Nephron progenitor cell (in vitro differentiated cells): ENCODE data around the gene TMC1.
"Not testable (repeated sequence)": the region's sequence is repeated elsewhere in the genome, so short reads cannot be mapped to it uniquely, and the experiment has no call there.

Experiments used
- DNase-seq: peaks from one replicate; pipeline ENCODE4 v3.0.0; 2021
- H3K27ac Mint-ChIP-seq: 2 replicates; pipeline ENCODE4 v1.8.0; 2021; ENCODE audit warnings: mild to moderate bottlenecking, moderate library complexity, mixed read lengths
- H3K27me3 Mint-ChIP-seq: 2 replicates; pipeline ENCODE4 v1.8.0; 2021; ENCODE audit warnings: mild to moderate bottlenecking, low read depth, mixed read lengths; ENCODE audit not compliant: poor library complexity
- H3K36me3 Mint-ChIP-seq: 2 replicates; pipeline ENCODE4 v1.8.0; 2021; ENCODE audit warnings: low read depth, mixed read lengths
- H3K4me1 Mint-ChIP-seq: 2 replicates; pipeline ENCODE4 v1.8.0; 2021; ENCODE audit warnings: mixed read lengths
- H3K4me3 Mint-ChIP-seq: 2 replicates; pipeline ENCODE4 v1.8.0; 2021; ENCODE audit warnings: mild to moderate bottlenecking, moderate library complexity, mixed read lengths
- H3K9me3 Mint-ChIP-seq: 2 replicates; pipeline ENCODE4 v1.8.0; 2021; ENCODE audit warnings: mild to moderate bottlenecking, moderate library complexity, mixed read lengths
- TF ChIP-seq, protein P1 (sequence below): fragments of 200-600 bp; sonication (generic); IDR thresholded peaks from 2 replicates; pipeline ENCODE4 v1.5.0; 2021; ENCODE audit warnings: antibody characterized with exemption

TMC1 gene

DNA sequence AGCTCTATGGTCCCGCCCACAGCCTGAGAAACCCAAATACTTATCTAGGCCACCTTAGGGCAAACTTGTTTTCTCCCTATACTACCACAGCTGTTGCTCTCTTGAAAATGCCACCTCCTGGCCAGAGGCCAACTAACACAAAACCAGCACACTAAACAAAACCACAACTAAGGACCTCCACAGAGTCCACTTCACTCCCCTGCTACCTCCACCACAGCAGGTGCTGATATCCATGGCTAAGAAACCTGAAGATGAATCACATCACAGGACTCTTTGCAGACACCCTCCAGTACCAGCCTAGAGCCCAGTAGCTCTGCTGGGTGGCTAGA is 323.0 kb downstream of the TMC1 start:
- no peak overlapping the region for H3K4me3 Mint-ChIP-seq
- H3K4me1 Mint-ChIP-seq: no peaks in the 10 kb centered on the region
- TF ChIP-seq, protein P1, sequence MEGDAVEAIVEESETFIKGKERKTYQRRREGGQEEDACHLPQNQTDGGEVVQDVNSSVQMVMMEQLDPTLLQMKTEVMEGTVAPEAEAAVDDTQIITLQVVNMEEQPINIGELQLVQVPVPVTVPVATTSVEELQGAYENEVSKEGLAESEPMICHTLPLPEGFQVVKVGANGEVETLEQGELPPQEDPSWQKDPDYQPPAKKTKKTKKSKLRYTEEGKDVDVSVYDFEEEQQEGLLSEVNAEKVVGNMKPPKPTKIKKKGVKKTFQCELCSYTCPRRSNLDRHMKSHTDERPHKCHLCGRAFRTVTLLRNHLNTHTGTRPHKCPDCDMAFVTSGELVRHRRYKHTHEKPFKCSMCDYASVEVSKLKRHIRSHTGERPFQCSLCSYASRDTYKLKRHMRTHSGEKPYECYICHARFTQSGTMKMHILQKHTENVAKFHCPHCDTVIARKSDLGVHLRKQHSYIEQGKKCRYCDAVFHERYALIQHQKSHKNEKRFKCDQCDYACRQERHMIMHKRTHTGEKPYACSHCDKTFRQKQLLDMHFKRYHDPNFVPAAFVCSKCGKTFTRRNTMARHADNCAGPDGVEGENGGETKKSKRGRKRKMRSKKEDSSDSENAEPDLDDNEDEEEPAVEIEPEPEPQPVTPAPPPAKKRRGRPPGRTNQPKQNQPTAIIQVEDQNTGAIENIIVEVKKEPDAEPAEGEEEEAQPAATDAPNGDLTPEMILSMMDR: no peak
- H3K36me3 Mint-ChIP-seq: no peaks in the 10 kb centered on the region
- peaks cover 65% of the 10 kb centered on the region for H3K9me3 Mint-ChIP-seq
- H3K27ac Mint-ChIP-seq: no peak overlapping the region
- no peak for DNase-seq
- no peaks in the 10 kb centered on the region for H3K27me3 Mint-ChIP-seq

DNA sequence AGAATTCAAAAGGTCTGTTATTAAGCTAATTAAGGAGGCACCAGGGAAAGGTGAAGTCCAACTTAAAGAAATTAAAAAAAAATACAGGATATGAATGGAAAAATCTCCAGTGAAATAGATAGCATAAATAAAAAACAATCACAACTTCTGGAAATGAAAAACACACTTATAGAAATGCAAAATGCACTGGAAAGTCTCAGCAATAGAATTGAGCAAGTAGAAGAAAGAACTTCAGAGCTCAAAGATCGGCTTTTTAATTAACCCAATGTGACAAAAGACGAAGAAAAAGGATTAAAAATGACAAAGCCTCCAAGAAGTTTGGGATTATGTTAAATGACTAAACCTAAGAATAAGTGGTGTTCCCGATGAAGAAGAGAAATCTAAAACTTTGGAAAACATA is 323.6 kb downstream of the TMC1 start:
- peaks cover 72% of the 10 kb centered on the region for H3K9me3 Mint-ChIP-seq
- H3K4me3 Mint-ChIP-seq, H3K27me3 Mint-ChIP-seq, H3K36me3 Mint-ChIP-seq, DNase-seq, H3K4me1 Mint-ChIP-seq, H3K27ac Mint-ChIP-seq: not testable (repeated sequence)

DNA sequence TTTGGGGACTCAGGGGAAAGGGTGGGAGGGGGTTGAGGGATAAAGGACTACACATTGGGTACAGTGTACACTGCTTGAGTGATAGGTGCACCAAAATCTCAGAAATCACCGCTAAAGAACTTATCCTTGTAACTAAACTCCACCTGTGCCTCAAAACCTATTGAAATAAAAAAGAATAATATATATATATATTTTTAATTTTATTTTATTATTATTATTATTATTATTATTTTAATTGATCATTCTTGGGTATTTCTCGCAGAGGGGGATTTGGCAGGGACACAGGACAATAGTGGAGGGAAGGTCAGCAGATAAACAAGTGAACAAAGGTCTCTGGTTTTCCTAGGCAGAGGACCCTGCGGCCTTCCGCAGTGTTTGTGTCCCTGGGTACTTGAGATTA is 328.8 kb downstream of the TMC1 start:
- not testable (repeated sequence) for H3K27ac Mint-ChIP-seq, H3K36me3 Mint-ChIP-seq, DNase-seq, H3K4me1 Mint-ChIP-seq, H3K27me3 Mint-ChIP-seq, H3K4me3 Mint-ChIP-seq
- peaks cover 63% of the 10 kb centered on the region for H3K9me3 Mint-ChIP-seq

DNA sequence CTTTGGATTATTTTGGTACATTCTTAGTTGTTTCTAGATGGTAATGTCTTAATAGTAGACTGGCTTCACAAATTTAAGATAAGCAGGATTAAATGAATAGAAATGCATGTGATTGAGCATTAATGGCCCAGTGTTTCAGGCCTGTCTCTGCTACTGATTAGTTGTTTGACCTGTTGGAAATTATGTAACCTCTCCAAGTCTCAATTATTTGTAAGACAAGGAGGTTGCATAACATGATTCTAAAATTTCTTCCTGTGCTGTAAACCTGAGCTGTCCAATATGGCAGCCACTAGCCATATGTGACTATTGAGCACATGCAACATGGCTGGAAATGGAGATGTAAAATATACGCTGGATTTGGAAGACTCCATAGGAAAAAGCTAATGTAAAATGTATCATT is 333.9 kb downstream of the TMC1 start:
- H3K4me3 Mint-ChIP-seq: no peak overlapping the region
- H3K27ac Mint-ChIP-seq: no peak overlapping the region
- peaks cover 31% of the 10 kb centered on the region for H3K4me1 Mint-ChIP-seq
- TF ChIP-seq, protein P1: no peak
- peaks cover 14% of the 10 kb centered on the region for H3K9me3 Mint-ChIP-seq
- peaks cover 4% of the 10 kb centered on the region for H3K36me3 Mint-ChIP-seq
- no peaks in the 10 kb centered on the region for H3K27me3 Mint-ChIP-seq
- DNase-seq: no peak

DNA sequence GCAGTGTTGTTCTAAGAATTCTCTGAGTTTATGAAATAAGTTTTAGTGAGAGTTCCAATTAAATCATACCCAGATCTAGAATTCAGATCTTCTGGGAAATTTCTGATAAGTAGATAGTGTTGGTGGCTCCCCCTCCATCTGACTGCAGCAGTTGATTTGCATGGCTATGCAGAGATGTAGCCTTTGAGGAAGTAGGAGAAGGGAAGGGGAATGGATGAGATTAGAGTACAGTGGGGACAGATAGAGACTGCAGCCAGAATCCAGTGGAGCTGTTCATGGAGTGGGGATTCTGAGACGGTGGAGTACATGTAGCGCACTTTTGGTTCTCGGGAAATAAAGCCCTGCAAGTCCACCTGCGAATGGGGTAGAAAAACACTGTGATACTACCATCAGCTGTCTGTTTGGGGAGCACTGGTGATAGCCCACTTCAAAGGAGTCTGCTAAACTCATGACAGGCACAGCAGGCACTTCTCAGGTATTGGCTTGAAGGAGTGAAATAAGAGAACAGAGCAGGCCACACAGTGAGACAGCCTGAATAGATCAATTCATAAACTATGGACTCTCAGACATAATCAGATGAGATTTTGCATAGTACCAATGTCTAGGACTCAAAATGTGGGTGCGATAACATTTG is 334.6 kb downstream of the TMC1 start:
- H3K4me3 Mint-ChIP-seq: no peak overlapping the region
- peaks cover 31% of the 10 kb centered on the region for H3K4me1 Mint-ChIP-seq
- DNase-seq: no peak
- TF ChIP-seq, protein P1: no peak
- peaks cover 4% of the 10 kb centered on the region for H3K36me3 Mint-ChIP-seq
- H3K9me3 Mint-ChIP-seq: peaks cover 9% of the 10 kb centered on the region
- H3K27ac Mint-ChIP-seq: peak overlapping the region; percentile 13
- no peaks in the 10 kb centered on the region for H3K27me3 Mint-ChIP-seq

DNA sequence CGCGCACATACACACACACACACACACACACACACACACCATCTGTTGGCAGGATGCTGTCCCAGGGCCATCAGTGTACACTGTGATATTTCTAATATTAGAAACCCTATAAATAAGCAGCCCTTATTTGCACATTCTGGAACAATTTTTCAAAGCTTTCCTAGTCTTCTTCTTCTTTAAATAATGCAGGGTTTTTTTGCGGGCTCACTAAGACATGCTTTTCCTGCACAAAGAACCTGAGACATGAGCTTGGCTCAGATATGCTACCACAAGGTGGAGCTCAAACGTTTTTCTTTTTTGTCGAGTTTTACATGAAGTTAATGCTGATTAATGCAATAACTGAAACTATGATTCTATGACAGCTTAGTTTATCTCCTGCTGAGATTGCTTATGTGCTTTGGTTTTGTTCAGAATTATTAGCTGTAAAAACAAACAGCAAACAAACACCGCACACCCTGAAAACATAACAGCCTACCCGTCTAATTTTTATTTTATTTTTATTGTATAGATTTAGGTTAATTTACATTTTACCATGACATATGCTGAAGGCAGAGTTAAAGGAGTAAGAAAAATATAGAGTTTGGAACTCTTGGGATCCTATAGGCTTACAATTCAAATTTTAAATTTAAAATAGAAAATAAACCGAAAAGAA is 335.7 kb downstream of the TMC1 start:
- Mint-ChIP-seq H3K36me3 (no peaks in the 10 kb centered on the region), H3K4me1 (peaks cover 31% of the 10 kb centered on the region), H3K27me3 (no peaks in the 10 kb centered on the region), H3K4me3 (no peak overlapping the region), H3K27ac (no peak overlapping the region), H3K9me3 (peaks cover 1% of the 10 kb centered on the region)
- no peak for DNase-seq
- TF ChIP-seq, protein P1: peak; percentile 50

DNA sequence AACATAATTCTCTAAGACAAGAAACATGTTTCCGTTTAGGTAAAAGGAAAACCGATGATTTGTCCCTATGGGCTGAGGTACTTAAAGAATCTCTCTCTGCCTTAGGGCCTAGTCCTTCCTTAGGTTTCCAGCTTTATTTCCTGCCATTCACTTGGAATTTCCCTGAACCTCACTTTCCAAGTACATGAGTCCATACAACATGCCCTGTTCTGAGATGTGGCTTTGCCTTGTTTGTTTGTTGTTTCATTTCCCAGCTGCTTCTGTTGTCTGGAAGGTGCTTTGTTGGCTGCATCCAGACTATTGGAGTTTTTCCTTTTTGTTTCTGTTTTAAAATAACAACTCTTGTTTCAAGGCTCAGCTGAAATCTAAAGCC is 336.2 kb downstream of the TMC1 start:
- DNase-seq: no peak
- no peaks in the 10 kb centered on the region for H3K9me3 Mint-ChIP-seq
- no peak overlapping the region for H3K4me3 Mint-ChIP-seq
- H3K36me3 Mint-ChIP-seq: no peaks in the 10 kb centered on the region
- TF ChIP-seq, protein P1: no peak
- H3K27me3 Mint-ChIP-seq: no peaks in the 10 kb centered on the region
- H3K4me1 Mint-ChIP-seq: peaks cover 31% of the 10 kb centered on the region
- H3K27ac Mint-ChIP-seq: no peak overlapping the region
